ENCODE data around the gene NDUFS2.
"Not testable (repeated sequence)": the region's sequence is repeated elsewhere in the genome, so short reads cannot be mapped to it uniquely, and the experiment has no call there.

The NDUFS2 gene

GRCh38 chr1:161255955-161256520 lies 53.9 kb downstream of the NDUFS2 start:
- DNase-seq, result not testable (repeated sequence)

GRCh38 chr1:161257109-161257508 lies 54.9 kb downstream of the NDUFS2 start:
- not testable (repeated sequence) for DNase-seq

GRCh38 chr1:161258439-161259344 lies 56.5 kb downstream of the NDUFS2 start, which contains the start of gene PCP4L1:
PCP4L1 (plus strand) TSS chr1:161258745; CDS start chr1:161258975, 230 bp downstream.
- no peak for DNase-seq

- DNase-seq, result no peak
Measured at GRCh38 chr1:161259345-161259702, 57.2 kb downstream of the NDUFS2 start.

GRCh38 chr1:161259765-161260164 lies 57.6 kb downstream of the NDUFS2 start:
- DNase-seq, result no peak

- DNase-seq, result no peak
Measured at GRCh38 chr1:161260376-161261260, 58.5 kb downstream of the NDUFS2 start.

- DNase-seq, result peak; percentile 1
Measured at GRCh38 chr1:161261261-161262235, 59.4 kb downstream of the NDUFS2 start.

Data from COR-L47 (cell line).